Mucosa of stomach (tissue), 1 donor: ENCODE data around the gene KLK12.

Experiments used
- H3K27me3 ChIP-seq: one replicate; pipeline ENCODE4 v1.7.0; 2013; ENCODE audit warnings: mild to moderate bottlenecking, low read length; ENCODE audit not compliant: control insufficient read depth, insufficient read depth
- H3K36me3 ChIP-seq: one replicate; pipeline ENCODE4 v1.7.0; 2013; ENCODE audit warnings: low read length; ENCODE audit not compliant: control insufficient read depth, insufficient read depth
- H3K4me1 ChIP-seq: one replicate; pipeline ENCODE4 v1.7.0; 2013; ENCODE audit warnings: mild to moderate bottlenecking, low read length; ENCODE audit not compliant: control insufficient read depth, insufficient read depth
- H3K4me3 ChIP-seq: one replicate; pipeline ENCODE4 v1.7.0; 2013; ENCODE audit warnings: low read length
- H3K9ac ChIP-seq: one replicate; pipeline ENCODE4 v1.7.0; 2013; ENCODE audit warnings: mild to moderate bottlenecking, low read length, moderate library complexity
- H3K9me3 ChIP-seq: one replicate; pipeline ENCODE4 v1.7.0; 2013; ENCODE audit warnings: mild to moderate bottlenecking, low read length, moderate library complexity; ENCODE audit not compliant: control insufficient read depth
- donor health status: Pancreatic carcinoma.

KLK12 gene

DNA sequence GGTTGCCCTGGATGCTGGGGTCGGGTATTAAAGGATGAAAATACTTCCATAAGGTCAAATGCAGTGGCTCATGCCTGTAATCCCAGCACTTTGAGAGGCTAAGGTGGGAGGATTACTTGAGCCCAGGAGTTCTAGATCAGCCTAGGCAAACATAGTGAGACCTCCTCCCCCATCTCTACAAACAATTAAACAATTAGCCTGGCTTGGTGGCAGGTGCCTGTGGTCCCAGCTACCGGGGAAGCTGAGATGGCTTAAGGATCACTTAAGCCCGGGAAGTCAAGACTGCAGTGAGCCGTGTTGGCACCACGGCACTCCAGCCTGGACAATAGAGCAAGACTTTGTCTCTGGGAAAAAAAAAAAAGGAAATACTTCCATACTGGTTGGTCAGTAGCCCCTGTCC, 9.9 kb downstream of the KLK12 start:
- Histone ChIP-seq H3K4me1 (peaks cover 15% of the 10 kb centered on the region), H3K4me3 (no peak overlapping the region), H3K9me3 (no peaks in the 10 kb centered on the region), H3K36me3 (no peaks in the 10 kb centered on the region), H3K9ac (no peak overlapping the region), H3K27me3 (peaks cover 6% of the 10 kb centered on the region)

DNA sequence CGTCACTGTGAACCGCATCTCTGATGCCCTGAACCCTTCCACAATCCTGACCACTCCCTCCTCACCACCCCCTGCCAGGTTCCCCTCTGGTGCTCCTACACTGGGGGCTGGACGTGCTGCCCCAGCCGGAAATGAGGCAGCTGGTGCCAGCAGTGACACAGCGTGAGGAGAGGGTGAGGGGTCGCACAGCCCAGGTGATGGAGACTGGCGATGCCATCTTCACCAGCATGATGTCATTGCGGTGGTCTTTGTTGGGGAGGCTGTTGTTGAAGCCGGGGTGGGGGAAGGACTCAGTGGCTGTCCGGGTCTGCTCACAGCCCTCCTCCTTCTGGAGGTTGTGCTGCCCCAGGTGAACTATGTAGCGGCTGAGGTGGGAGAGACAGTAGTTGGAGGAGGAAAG, 10.9 kb downstream of the KLK12 start:
- Histone ChIP-seq H3K9me3 (no peaks in the 10 kb centered on the region), H3K4me3 (no peak overlapping the region), H3K4me1 (peaks cover 21% of the 10 kb centered on the region), H3K9ac (no peak overlapping the region), H3K36me3 (no peaks in the 10 kb centered on the region), H3K27me3 (peaks cover 14% of the 10 kb centered on the region)

DNA sequence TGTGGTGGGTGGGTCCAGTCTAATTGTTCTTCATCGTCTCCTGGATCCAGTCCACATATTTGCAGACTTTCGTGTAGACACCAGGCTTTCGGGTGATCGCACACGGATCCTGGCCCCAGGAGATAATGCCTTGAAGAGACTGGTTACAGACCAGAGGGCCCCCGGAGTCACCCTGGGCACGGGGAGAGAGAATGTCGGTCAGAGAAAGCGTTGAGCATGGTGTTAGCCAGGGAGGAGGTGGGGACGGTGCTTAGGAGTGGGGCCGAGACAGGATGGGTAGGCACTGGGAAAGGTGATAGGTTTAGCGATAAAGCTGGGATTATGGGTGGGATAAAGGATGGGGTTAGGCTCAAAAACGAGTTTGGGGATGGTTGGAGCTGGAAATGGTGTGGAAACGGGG, 12.3 kb downstream of the KLK12 start:
- no peaks in the 10 kb centered on the region for H3K36me3 ChIP-seq
- peaks cover 21% of the 10 kb centered on the region for H3K4me1 ChIP-seq
- H3K9me3 ChIP-seq: no peaks in the 10 kb centered on the region
- H3K9ac ChIP-seq: no peak overlapping the region
- no peak overlapping the region for H3K4me3 ChIP-seq
- peaks cover 29% of the 10 kb centered on the region for H3K27me3 ChIP-seq

DNA sequence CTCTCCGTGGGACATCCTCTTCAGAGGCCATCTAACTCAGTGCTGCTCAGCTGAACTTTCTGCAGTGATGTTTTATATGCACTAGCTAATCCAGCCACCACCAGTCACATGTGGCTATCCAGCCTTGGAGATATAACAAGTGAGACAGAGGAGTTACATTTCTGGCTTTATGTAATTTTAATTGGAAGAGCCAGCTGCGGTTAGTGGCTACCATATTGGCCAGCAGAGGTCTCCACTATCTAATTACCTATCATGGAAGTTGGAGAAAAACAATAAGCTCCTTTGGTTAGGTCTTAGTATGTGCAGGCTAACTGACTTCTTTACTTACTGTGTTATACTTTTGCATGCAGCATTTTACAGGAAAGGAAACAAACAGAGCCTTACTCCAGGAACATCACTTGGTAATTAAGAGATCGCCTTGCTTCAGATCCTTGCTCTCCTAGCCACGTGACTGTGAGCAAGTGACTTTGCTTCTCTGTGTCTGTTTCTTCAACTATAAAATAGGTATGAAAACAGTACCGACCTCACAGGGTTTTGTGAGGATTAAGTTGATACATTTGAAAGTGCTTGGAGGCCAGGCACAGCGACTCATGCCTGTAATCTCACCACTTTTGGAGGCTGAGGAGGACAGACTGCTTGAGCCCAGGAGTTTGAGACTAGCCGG, 13.7 kb downstream of the KLK12 start:
- Histone ChIP-seq H3K9me3 (no peaks in the 10 kb centered on the region), H3K9ac (no peak overlapping the region), H3K4me1 (peaks cover 20% of the 10 kb centered on the region), H3K27me3 (peaks cover 39% of the 10 kb centered on the region), H3K36me3 (no peaks in the 10 kb centered on the region), H3K4me3 (no peak overlapping the region)

DNA sequence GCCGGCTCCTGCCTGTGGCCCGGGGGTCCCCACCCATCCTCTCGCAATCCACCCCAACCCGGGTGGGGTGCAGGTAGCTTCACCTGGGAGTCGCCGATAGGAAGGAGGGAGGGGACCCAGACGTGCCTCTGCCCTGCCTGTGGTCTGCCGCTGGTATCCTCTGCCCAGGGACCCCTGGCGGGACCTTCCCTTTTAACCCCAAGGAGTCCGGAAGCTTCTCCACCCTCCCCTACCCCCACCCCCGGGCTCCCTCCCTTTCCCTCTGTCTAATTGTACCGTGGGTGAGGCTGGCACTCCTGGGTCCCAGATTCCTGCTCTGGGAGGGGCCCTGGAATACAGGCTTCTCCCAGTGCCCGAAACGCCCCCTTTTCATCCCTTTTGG, 15.3 kb downstream of the KLK12 start, which contains the start of gene KLK10:
Gene KLK10 (minus strand): TSS at position 166 of the 382 bp plus-strand sequence. CDS start 579 bp downstream, outside the sequence.
- Histone ChIP-seq H3K4me1 (peaks cover 11% of the 10 kb centered on the region), H3K36me3 (no peaks in the 10 kb centered on the region), H3K4me3 (no peak within 1 kb of the TSS), H3K9ac (no peak within 1 kb of the TSS), H3K27me3 (peaks cover 46% of the 10 kb centered on the region), H3K9me3 (no peaks in the 10 kb centered on the region)

DNA sequence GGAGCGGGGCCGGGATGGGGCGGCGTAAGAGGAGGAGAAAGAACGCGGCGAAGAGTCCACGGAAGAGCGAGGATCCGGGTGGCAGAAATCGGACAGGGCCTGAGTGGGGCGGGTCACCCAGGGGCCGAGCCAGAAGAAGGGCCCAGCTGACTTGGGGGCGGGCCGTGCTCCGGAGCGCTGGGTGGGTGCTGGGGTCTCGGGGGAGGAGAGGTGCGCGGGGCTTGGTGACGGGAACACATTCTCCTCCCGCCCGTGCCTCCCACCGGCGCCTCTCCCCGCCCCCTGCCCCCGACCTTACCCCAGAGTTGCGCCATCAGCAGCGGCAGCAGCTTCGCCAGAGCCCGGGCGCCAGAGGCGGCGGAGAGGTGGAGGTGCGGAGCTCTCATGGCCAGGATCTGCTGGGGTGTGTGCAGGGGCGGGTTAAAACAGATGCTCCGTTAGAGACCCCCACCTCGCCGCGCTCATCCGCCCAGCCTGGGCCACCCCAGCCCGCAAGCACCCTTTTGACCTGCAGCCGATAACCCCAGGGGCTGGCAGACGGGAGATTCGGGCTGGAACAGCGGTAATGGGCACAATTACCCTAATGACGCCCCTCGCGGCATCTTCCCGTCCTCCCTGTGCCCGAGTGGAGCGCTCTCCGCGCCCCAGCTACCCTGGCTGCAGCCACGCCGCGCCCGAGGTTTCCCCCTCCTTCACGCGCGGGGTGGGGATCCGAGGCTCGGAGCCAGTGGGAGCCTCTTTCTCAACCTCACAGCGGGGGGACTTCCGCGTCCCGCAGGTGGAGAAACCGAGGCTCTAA, 15.9 kb downstream of the KLK12 start:
- Histone ChIP-seq H3K36me3 (no peaks in the 10 kb centered on the region), H3K4me1 (peaks cover 11% of the 10 kb centered on the region), H3K9me3 (no peaks in the 10 kb centered on the region), H3K9ac (no peak overlapping the region), H3K27me3 (peaks cover 47% of the 10 kb centered on the region), H3K4me3 (no peak overlapping the region)

DNA sequence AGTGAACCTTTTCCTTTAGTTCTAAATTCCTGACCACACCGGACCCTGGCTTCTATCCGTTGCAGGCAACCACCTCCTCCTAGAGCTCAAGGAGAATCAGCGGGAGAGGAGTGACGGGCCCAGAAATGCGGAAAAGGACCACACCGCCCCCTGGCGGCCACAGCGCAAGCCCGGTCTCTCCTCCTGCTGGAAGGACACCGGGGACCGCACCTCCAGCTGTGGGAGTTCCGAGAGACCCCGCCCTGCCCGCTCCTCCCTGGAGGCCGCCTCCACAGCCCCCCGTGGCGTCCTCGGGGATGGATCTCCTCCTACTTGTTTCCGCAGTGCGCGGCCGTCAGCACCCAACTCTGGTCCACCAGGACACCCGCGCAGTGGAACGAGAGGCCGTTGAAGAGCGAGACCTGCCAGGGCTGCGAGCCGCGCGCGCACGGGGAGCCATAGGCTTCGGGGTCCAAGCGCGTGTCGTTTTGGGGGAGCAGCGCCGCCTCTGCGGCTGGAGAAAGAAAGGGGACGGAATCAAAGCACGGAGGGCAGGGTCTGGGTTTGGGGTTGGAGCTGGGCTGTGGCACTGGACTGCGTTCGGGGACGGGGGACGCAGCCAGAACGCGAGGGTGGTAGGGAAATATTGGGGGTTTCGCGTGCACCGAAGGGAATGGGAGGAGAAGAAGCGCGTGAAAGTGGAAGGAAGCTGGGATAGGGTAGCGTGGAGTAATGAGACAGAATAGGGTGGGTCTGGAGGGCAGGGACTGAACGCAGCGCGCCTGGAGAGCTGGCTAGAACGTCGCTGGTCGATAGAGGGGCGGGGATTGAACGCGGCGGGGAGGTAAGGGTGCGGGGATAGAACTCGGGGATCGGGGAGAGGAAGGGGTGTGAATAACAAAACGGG, 17.8 kb downstream of the KLK12 start:
- Histone ChIP-seq H3K9me3 (no peaks in the 10 kb centered on the region), H3K4me1 (peaks cover 11% of the 10 kb centered on the region), H3K4me3 (peak overlapping the region; percentile 19), H3K27me3 (peaks cover 50% of the 10 kb centered on the region), H3K36me3 (no peaks in the 10 kb centered on the region), H3K9ac (no peak overlapping the region)

DNA sequence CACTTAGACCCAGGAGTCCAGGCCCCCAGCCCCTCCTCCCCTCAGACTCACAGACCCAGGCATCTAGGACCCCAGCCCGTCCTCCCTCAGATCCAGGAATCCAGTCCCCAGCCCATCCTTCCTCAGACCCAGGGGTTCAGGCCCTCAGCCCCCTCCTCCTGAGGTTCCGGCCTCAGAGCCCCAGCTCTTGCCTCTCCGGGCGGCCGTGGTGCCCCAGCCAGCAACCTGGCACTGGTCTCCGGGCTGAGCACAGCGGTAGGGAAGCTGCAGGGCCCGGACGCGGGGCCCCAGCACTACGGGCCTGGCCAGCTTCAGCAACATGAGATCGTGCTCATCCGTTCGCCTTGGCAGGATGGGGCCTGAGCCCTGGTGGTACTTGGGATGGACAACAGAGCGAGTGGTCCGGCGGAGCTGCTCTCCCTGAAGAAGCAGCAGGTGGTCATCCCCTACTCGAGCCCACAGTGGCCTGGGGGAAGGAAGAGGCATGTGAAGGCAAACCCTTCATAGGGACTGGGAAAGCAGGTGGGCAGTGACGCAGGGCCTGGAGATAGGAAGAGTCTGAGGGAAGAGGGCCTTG, 19.0 kb downstream of the KLK12 start:
- Histone ChIP-seq H3K4me3 (no peak overlapping the region), H3K27me3 (peaks cover 50% of the 10 kb centered on the region), H3K9ac (no peak overlapping the region), H3K9me3 (no peaks in the 10 kb centered on the region), H3K4me1 (peaks cover 11% of the 10 kb centered on the region), H3K36me3 (no peaks in the 10 kb centered on the region)

DNA sequence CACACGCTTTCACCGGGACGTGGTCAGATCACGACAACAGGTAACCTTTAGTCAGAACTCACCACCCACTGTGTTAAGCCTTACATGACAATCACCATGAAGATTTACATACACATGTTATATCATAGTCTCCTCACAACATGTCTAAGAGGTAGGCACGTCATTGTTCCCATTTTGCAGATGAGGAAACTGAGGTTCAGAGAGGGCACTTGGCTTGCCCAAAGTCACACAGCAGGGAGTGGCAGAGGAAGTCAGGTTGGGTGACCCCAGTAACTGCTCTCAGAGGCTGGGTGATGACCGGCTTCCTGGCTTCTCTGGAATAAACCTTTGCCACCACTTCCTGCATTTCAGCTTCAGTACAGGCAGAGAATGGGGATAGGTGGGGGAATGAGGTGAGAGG, 20.6 kb downstream of the KLK12 start:
- no peaks in the 10 kb centered on the region for H3K9me3 ChIP-seq
- H3K27me3 ChIP-seq: peaks cover 42% of the 10 kb centered on the region
- H3K36me3 ChIP-seq: no peaks in the 10 kb centered on the region
- no peak overlapping the region for H3K9ac ChIP-seq
- H3K4me3 ChIP-seq: no peak overlapping the region
- H3K4me1 ChIP-seq: peaks cover 8% of the 10 kb centered on the region

DNA sequence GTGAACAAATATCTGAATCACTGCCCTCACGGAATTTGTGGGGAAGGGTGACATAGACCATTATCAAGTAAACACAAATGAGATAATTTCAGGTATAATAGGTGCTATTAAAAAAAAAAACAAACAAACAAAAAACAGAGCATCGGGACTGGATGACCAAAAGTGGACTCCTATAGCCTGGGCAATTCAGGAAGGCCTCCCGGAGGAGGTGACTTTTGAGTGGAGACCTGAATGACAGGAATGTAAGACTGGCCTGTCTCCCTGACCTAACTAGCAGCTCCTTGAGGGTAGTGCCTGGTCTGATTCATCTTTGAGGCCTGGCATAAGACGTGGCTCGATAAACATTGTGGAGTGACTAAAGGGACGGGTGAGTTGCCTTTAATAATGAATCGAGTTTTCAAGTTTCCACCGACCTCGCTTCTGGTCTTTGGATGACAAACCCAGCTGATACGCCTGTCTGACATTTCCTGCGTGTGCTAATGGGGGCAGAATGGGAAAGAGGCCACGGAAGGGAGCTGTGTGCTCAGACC, 22.1 kb downstream of the KLK12 start:
- no peak overlapping the region for H3K4me3 ChIP-seq
- H3K27me3 ChIP-seq: peaks cover 28% of the 10 kb centered on the region

DNA sequence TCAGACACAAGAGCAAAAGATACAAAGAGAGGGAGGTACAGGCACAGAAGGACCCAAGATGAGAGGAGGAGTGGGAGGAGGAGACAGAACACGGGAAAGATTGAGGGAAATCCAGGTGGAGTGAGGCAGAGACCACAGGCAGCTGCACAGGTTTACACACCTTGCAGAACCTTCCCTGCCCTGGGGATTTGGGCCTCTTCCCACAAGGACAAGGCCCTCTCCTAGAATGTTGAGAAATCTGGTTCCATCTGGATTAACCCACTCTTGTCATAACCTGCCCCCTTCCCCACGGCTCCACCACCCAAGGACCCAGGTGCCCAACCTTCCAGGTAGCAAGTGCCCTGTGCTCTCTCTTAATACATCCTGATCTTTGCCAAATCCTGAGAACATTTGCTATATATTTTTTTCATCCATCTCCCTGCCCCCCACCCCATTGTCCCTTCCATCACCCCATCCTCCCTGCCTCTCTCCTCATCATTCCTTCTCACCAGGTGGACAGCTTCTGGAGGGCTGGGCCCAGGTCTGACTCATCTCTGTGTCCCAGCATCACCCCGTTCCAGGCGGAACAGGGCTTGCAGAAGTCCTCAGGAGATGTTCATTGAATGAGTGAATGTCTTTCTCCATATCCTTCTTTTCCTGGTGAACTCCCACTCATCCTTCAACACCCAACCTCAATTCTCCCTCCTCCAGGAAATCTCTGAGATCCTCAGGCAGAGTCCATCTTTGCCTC, 24.6 kb downstream of the KLK12 start:
- no peaks in the 10 kb centered on the region for H3K4me1 ChIP-seq
- no peak overlapping the region for H3K9ac ChIP-seq
- no peak overlapping the region for H3K4me3 ChIP-seq
- no peaks in the 10 kb centered on the region for H3K9me3 ChIP-seq
- peaks cover 13% of the 10 kb centered on the region for H3K27me3 ChIP-seq
- no peaks in the 10 kb centered on the region for H3K36me3 ChIP-seq

More for the DNA sequence above, 22.1 kb downstream of the KLK12 start:
- Histone ChIP-seq H3K4me1 (peaks cover 5% of the 10 kb centered on the region), H3K36me3 (no peaks in the 10 kb centered on the region), H3K9me3 (no peaks in the 10 kb centered on the region), H3K9ac (no peak overlapping the region)
